Neural crest cell (in vitro differentiated cells): ENCODE data around the gene RGR. TPM values are rescaled to one million over a fixed set of nuclear protein-coding genes. Genes with fewer than 3 reads are reported as not detected.

ENCODE experiments used
- DNase-seq: peaks from one replicate; pipeline ENCODE4 v3.0.0; 2021; ENCODE audit warnings: low read depth, mixed read lengths, low spot score
- H3K27ac Mint-ChIP-seq: one replicate; pipeline ENCODE4 v1.8.0; 2021; ENCODE audit warnings: mild to moderate bottlenecking, mixed read lengths; ENCODE audit not compliant: unreplicated experiment
- H3K27me3 Mint-ChIP-seq: 2 replicates; pipeline ENCODE4 v1.8.0; 2021; ENCODE audit warnings: low read depth, mild to moderate bottlenecking, mixed read lengths
- H3K36me3 Mint-ChIP-seq: 2 replicates; pipeline ENCODE4 v1.8.0; 2021; ENCODE audit warnings: low read depth, mild to moderate bottlenecking, mixed read lengths
- H3K4me1 Mint-ChIP-seq: 2 replicates; pipeline ENCODE4 v1.8.0; 2021; ENCODE audit warnings: mixed read lengths
- H3K4me3 Mint-ChIP-seq: one replicate; pipeline ENCODE4 v1.8.0; 2021; ENCODE audit warnings: mild to moderate bottlenecking, mixed read lengths
- H3K9me3 Mint-ChIP-seq: 2 replicates; pipeline ENCODE4 v1.8.0; 2021; ENCODE audit warnings: mixed read lengths
- CTCF ChIP-seq: fragments of 200-600 bp; sonication (generic); conservative IDR thresholded peaks from 2 replicates; pipeline ENCODE4 v1.5.0; 2021; ENCODE audit warnings: antibody characterized with exemption, mild to moderate bottlenecking
- total RNA-seq: library from RNA; stranded (reverse); gene quantifications from 2 replicates; pipeline ENCODE4 v1.2.1, GENCODE V29; 2021

The RGR gene
- total RNA-seq, 1 donor from 2014 or later = 0.23 TPM

GRCh38 chr10:84217746-84218145 lies 27.1 kb upstream of the RGR start:
- peaks cover 2% of the 10 kb centered on the region for H3K9me3 Mint-ChIP-seq
- H3K4me1 Mint-ChIP-seq = no peaks in the 10 kb centered on the region
- H3K4me3 Mint-ChIP-seq = no peak overlapping the region
- H3K27me3 Mint-ChIP-seq = no peaks in the 10 kb centered on the region
- no peak for DNase-seq
- no peak for TF ChIP-seq CTCF
- no peak overlapping the region for H3K27ac Mint-ChIP-seq
- peaks cover 2% of the 10 kb centered on the region for H3K36me3 Mint-ChIP-seq

- no peak for DNase-seq
- Mint-ChIP-seq H3K9me3 (no peaks in the 10 kb centered on the region), H3K36me3 (no peaks in the 10 kb centered on the region), H3K27ac (no peak overlapping the region), H3K27me3 (peaks cover 21% of the 10 kb centered on the region), H3K4me1 (no peaks in the 10 kb centered on the region), H3K4me3 (no peak overlapping the region)
- TF ChIP-seq CTCF = no peak
These were observed 22.9 kb upstream of the RGR start for GRCh38 chr10:84221916-84222315.

GRCh38 chr10:84224411-84225028 lies 20.3 kb upstream of the RGR start:
- H3K9me3 Mint-ChIP-seq = no peaks in the 10 kb centered on the region
- H3K4me3 Mint-ChIP-seq = no peak overlapping the region
- no peak overlapping the region for H3K27ac Mint-ChIP-seq
- H3K4me1 Mint-ChIP-seq = no peaks in the 10 kb centered on the region
- H3K27me3 Mint-ChIP-seq = peaks cover 43% of the 10 kb centered on the region
- peak; percentile 29 for DNase-seq
- H3K36me3 Mint-ChIP-seq = no peaks in the 10 kb centered on the region
- TF ChIP-seq CTCF = no peak

GRCh38 chr10:84225427-84226173 lies 19.3 kb upstream of the RGR start, which contains the start of gene LRIT2:
LRIT2 (minus strand) TSS chr10:84225544; CDS start chr10:84225520, 24 bp downstream.
- no peaks in the 10 kb centered on the region for H3K9me3 Mint-ChIP-seq
- no peaks in the 10 kb centered on the region for H3K36me3 Mint-ChIP-seq
- DNase-seq = no peak
- H3K27me3 Mint-ChIP-seq = peaks cover 50% of the 10 kb centered on the region
- no peaks in the 10 kb centered on the region for H3K4me1 Mint-ChIP-seq
- H3K4me3 Mint-ChIP-seq = no peak within 1 kb of the TSS
- TF ChIP-seq CTCF = no peak
- H3K27ac Mint-ChIP-seq = no peak within 1 kb of the TSS

GRCh38 chr10:84226616-84227015 lies 18.2 kb upstream of the RGR start:
- Mint-ChIP-seq H3K4me3 (no peak overlapping the region), H3K27ac (no peak overlapping the region), H3K27me3 (peaks cover 55% of the 10 kb centered on the region), H3K9me3 (no peaks in the 10 kb centered on the region), H3K36me3 (no peaks in the 10 kb centered on the region), H3K4me1 (no peaks in the 10 kb centered on the region)
- TF ChIP-seq CTCF = no peak
- no peak for DNase-seq
